Endothelial cell of umbilical vein (primary cell): ENCODE data around the gene LSMEM2. TPM values are rescaled to one million over a fixed set of nuclear protein-coding genes. Genes with fewer than 3 reads are reported as not detected.
A peak's percentile ranks its signal among the peaks of the same experiment; 100 is the strongest.

Experiments used
- BruUV-seq: library from RNA; stranded (reverse); fragments of 400-500 nt; replicated peaks from 2 replicates; lab custom pipeline; 2021; lab: Mats Ljungman, UMichigan
- CTCF ChIA-PET: fragments of 300-600, 350-600 bp; sonication (Branson Sonifier 250); formaldehyde crosslinking; loops from one replicate; lab custom pipeline; 2021; ENCODE audit warnings: antibody characterized with exemption, inconsistent platforms; lab: Charles Lee
- POLR2A ChIA-PET: fragments of 300-600, 350-600 bp; sonication (Branson Sonifier 250); formaldehyde crosslinking; loops from one replicate; lab custom pipeline; 2021; ENCODE audit warnings: antibody characterized with exemption, inconsistent platforms; lab: Charles Lee
- DNase-seq: peaks from one replicate; pipeline ENCODE4 v3.0.0-alpha.2; 2011; ENCODE audit warnings: low read depth, low spot score
- FAIRE-seq: peaks from 2 replicates; lab custom pipeline; 2011; peaks lifted over from hg19 to GRCh38; lab: Jason Lieb, UNC
- H2AFZ ChIP-seq: 2 replicates; pipeline ENCODE4 v1.6.0; 2012; ENCODE audit warnings: low read depth, low read length, control low read depth, inconsistent platforms
- H3K27ac ChIP-seq: 2 replicates; pipeline ENCODE4 v1.5.1; 2011; ENCODE audit warnings: low read depth, mild to moderate bottlenecking, control low read depth, low read length, moderate library complexity; ENCODE audit not compliant: insufficient read depth
- H3K27me3 ChIP-seq, 2 experiments: 2 replicates each; pipeline versions ENCODE4 v1.6.0 to v1.6.1; 2011; ENCODE audit warnings: low read length in 2 of 2, mixed read lengths in 1 of 2; ENCODE audit not compliant: control insufficient read depth in 2 of 2, insufficient read depth in 2 of 2
- H3K36me3 ChIP-seq, 2 experiments: 2 replicates in 1 of 2; 3 replicates in 1 of 2; pipeline ENCODE4 v1.5.1; 2011; ENCODE audit warnings: low read length in 2 of 2, mild to moderate bottlenecking in 1 of 2, moderate library complexity in 1 of 2; ENCODE audit not compliant: control insufficient read depth in 2 of 2, insufficient read depth in 2 of 2; ENCODE audit errors: extremely low read depth in 1 of 2
- H3K4me1 ChIP-seq: 3 replicates; pipeline ENCODE4 v1.5.1; 2011; ENCODE audit warnings: mild to moderate bottlenecking, low read length; ENCODE audit not compliant: control insufficient read depth, insufficient read depth; ENCODE audit errors: extremely low read depth
- H3K4me2 ChIP-seq: 2 replicates; pipeline ENCODE4 v1.6.1; 2011; ENCODE audit warnings: low read length, control low read depth, mixed read lengths; ENCODE audit not compliant: insufficient read depth
- H3K4me3 ChIP-seq, 3 experiments: fragments of 200-600 bp in 1 of 3; sonication (generic), shearing (Covaris generic) in 1 of 3; replicated peaks in 1 of 3; 2 replicates each; pipeline ENCODE4 v1.5.1; 2011 to 2016; ENCODE audit warnings: control low read depth in 3 of 3, low read length in 3 of 3, mild to moderate bottlenecking in 2 of 3, inconsistent platforms in 1 of 3, low read depth in 1 of 3, moderate library complexity in 1 of 3; ENCODE audit not compliant: insufficient read depth in 1 of 3
- H3K79me2 ChIP-seq: 2 replicates; pipeline ENCODE4 v1.6.0; 2012; ENCODE audit warnings: low read length, inconsistent platforms; ENCODE audit not compliant: control insufficient read depth, insufficient read depth
- H3K9ac ChIP-seq: replicated peaks from 2 replicates; pipeline ENCODE3; 2011; ENCODE audit warnings: low read length, control low read depth; ENCODE audit not compliant: insufficient read depth; ENCODE audit errors: extremely low read depth
- H3K9me1 ChIP-seq: replicated peaks from 3 replicates; pipeline ENCODE4 v1.6.0; 2011; ENCODE audit warnings: mild to moderate bottlenecking, low read length; ENCODE audit not compliant: control insufficient read depth, insufficient read depth; ENCODE audit errors: extremely low read depth
- H3K9me3 ChIP-seq: replicated peaks from 2 replicates; pipeline ENCODE4 v1.5.1; 2012; ENCODE audit warnings: low read length, inconsistent platforms; ENCODE audit not compliant: control insufficient read depth, insufficient read depth
- H4K20me1 ChIP-seq: replicated peaks from 2 replicates; pipeline ENCODE3; 2011; ENCODE audit warnings: mild to moderate bottlenecking, low read length; ENCODE audit not compliant: control insufficient read depth, insufficient read depth; ENCODE audit errors: extremely low read depth
- CTCF ChIP-seq, 2 donors: IDR thresholded peaks; 1 replicate in 1 of 2; 2 replicates in 1 of 2; pipeline ENCODE4 v1.5.1; 2011; ENCODE audit warnings: low read length in 2 of 2, mild to moderate bottlenecking in 2 of 2, moderate library complexity in 2 of 2, control low read depth in 1 of 2, inconsistent platforms in 1 of 2, low read depth in 1 of 2; ENCODE audit not compliant: insufficient read depth in 1 of 2; ENCODE audit errors: extremely low read depth in 1 of 2
- EZH2 ChIP-seq: IDR thresholded peaks from 2 replicates; pipeline ENCODE4 v1.6.1; 2012; ENCODE audit warnings: borderline replicate concordance, low read depth, mild to moderate bottlenecking, moderate library complexity, low read length, inconsistent platforms; ENCODE audit not compliant: severe bottlenecking
- FOS ChIP-seq: IDR thresholded peaks from 2 replicates; pipeline ENCODE4 v1.6.1; 2011; ENCODE audit warnings: mild to moderate bottlenecking, low read length, moderate library complexity, borderline replicate concordance; ENCODE audit not compliant: insufficient read depth
- GATA2 ChIP-seq: IDR thresholded peaks from 2 replicates; pipeline ENCODE4 v1.7.0; 2011; ENCODE audit warnings: low read depth, mild to moderate bottlenecking, moderate library complexity, mixed read lengths, low read length; ENCODE audit not compliant: insufficient read length, insufficient read depth
- JUN ChIP-seq: IDR thresholded peaks from 2 replicates; pipeline ENCODE4 v1.6.1; 2011; ENCODE audit warnings: borderline replicate concordance, low read depth; ENCODE audit not compliant: insufficient read length, insufficient read depth
- MAX ChIP-seq: IDR thresholded peaks from 2 replicates; pipeline ENCODE4 v1.6.1; 2011; ENCODE audit not compliant: insufficient read depth, insufficient read length
- MYC ChIP-seq: IDR thresholded peaks from one replicate; pipeline ENCODE4 v1.6.1; 2011; ENCODE audit warnings: mild to moderate bottlenecking, low read depth, low read length
- POLR2A ChIP-seq: IDR thresholded peaks from 2 replicates; pipeline ENCODE4 v1.6.1; 2012; ENCODE audit warnings: low read depth, mild to moderate bottlenecking, control low read depth, low read length
- POLR2AphosphoS5 ChIP-seq: IDR thresholded peaks from 2 replicates; pipeline ENCODE4 v1.6.1; 2012; ENCODE audit warnings: low read depth, mild to moderate bottlenecking, control low read depth, low read length, moderate library complexity; ENCODE audit not compliant: insufficient read depth
- dilution Hi-C: fragments of 300-500 bp; cut with MboI; formaldehyde crosslinking; loops from one replicate; pipeline ENCODE4 v1.15.0; 2019; ENCODE audit warnings: low sequenced_read_pairs; ENCODE audit not compliant: extremely low pct_ligation_motif_present
- intact Hi-C: fragments of 100-400 bp; cut with micrococcal nuclease; formaldehyde crosslinking; loops from one replicate; pipeline ENCODE4 v1.10.0; 2022
- polyA plus RNA-seq, 4 experiments: library from polyadenylated mRNA; depleted of rRNA in 3 of 4; stranded (reverse) in 3 of 4; unstranded in 1 of 4; fragments of >200 nt; gene quantifications; 2 replicates each; pipeline versions ENCODE4 v1.2.1 to v1.2.3, GENCODE V29; 2011 to 2012; ENCODE audit warnings: missing spikeins in 1 of 4
- total RNA-seq: library from RNA; stranded (reverse); gene quantifications from 2 replicates; pipeline ENCODE4 v1.2.3, GENCODE V29; 2021

Gene LSMEM2
- total and polyA plus RNA-seq, 2 donors (not counting 3 experiments of a cell fraction or from before 2014, with no cell fraction given) = not detected

- BruUV-seq = no TSS peak
- CTCF ChIA-PET = interaction anchor here (1.4 to 3.7 kb wide), 5 partner anchors 8 to 85 kb away, joined by 4 to 134 read pairs (median 12); no protein-coding TSS in a partner anchor
- Histone ChIP-seq H3K9me1 (no peaks in the 10 kb centered on the region), H3K27me3 (no peaks in the 10 kb centered on the region), H3K79me2 (peaks cover 93% of the 10 kb centered on the region), H3K9ac (peak overlapping the region; percentile 22), H3K4me3 (no peak overlapping the region), H3K9me3 (no peaks in the 10 kb centered on the region), H4K20me1 (no peaks in the 10 kb centered on the region), H3K4me1 (peaks cover 86% of the 10 kb centered on the region), H3K27ac (peak overlapping the region; percentile 63), H3K36me3 (peaks cover 6 to 41% of the 10 kb centered on the region in 2 experiments), H3K4me2 (peak overlapping the region; percentile 6), H2AFZ (no peak overlapping the region)
- DNase-seq (peak; percentile 77), FAIRE-seq (peak; percentile 98)
- dilution Hi-C loops (no loop called here), intact Hi-C loops (no loop called here)
- POLR2A ChIA-PET = interaction anchor here (0.7 kb wide), 1 partner anchor 13 kb away, joined by 4 read pairs; the partner anchor contains the start of gene GNAI2
- peak; percentile 39 for TF ChIP-seq POLR2A
- peak; percentile 54 for TF ChIP-seq POLR2AphosphoS5
- TF ChIP-seq FOS = peak; percentile 79
- TF ChIP-seq CTCF (IDR thresholded peaks at IDR 0.05; ENCODE audit: extremely low read depth in 1 of 2, insufficient read depth in 1 of 2, low read depth in 1 of 2, low read length in 2 of 2) = no peak
- TF ChIP-seq MYC = peak; percentile 57
- no peak for TF ChIP-seq MAX
- no peak for TF ChIP-seq EZH2
- TF ChIP-seq GATA2 = no peak
- peak; percentile 22 for TF ChIP-seq JUN
Measured at GRCh38 chr3:50248387-50248786, 30.5 kb upstream of the LSMEM2 start.
